ENCODE measurements around the gene TAS2R13.

The TAS2R13 gene

GRCh38 chr12:10891937-10892336 is 17.4 kb downstream of the TAS2R13 start:
- no peak for TF ChIP-seq CTCF (conservative IDR thresholded peaks at IDR 0.05; ENCODE audit: control insufficient read depth, insufficient read depth, low read depth, low read length)
- no peak for DNase-seq (ENCODE audit: low read depth)
- no peak overlapping the region for H3K4me3 ChIP-seq (ENCODE audit: control insufficient read depth, low read depth, low read length)

GRCh38 chr12:10889226-10889625 is 20.1 kb downstream of the TAS2R13 start:
- TF ChIP-seq CTCF (conservative IDR thresholded peaks at IDR 0.05; ENCODE audit: control insufficient read depth, insufficient read depth, low read depth, low read length): no peak
- DNase-seq (ENCODE audit: low read depth): no peak
- no peak overlapping the region for H3K4me3 ChIP-seq (ENCODE audit: control insufficient read depth, low read depth, low read length)

- no peak for DNase-seq (ENCODE audit: low read depth)
- no peak within 1 kb of the TSS for H3K4me3 ChIP-seq (ENCODE audit: control insufficient read depth, low read depth, low read length)
- TF ChIP-seq CTCF (conservative IDR thresholded peaks at IDR 0.05; ENCODE audit: control insufficient read depth, insufficient read depth, low read depth, low read length): no peak
These were observed 25.2 kb downstream of the TAS2R13 start, which contains the start of gene PRH1 for GRCh38 chr12:10884086-10884725. Gene PRH1 (minus strand): TSS chr12:10884255. CDS start chr12:10884217, 38 bp downstream.

- no peak overlapping the region for H3K4me3 ChIP-seq (ENCODE audit: control insufficient read depth, low read depth, low read length)
- DNase-seq (ENCODE audit: low read depth): no peak
- no peak for TF ChIP-seq CTCF (conservative IDR thresholded peaks at IDR 0.05; ENCODE audit: control insufficient read depth, insufficient read depth, low read depth, low read length)
These were observed 36.0 kb downstream of the TAS2R13 start for GRCh38 chr12:10873378-10873777.

- no peak overlapping the region for H3K4me3 ChIP-seq (ENCODE audit: control insufficient read depth, low read depth, low read length)
- TF ChIP-seq CTCF (conservative IDR thresholded peaks at IDR 0.05; ENCODE audit: control insufficient read depth, insufficient read depth, low read depth, low read length): no peak
- peak; percentile 12 for DNase-seq (ENCODE audit: low read depth)
These were observed 42.0 kb downstream of the TAS2R13 start for GRCh38 chr12:10867381-10867780.

GRCh38 chr12:10863512-10864218 is 45.7 kb downstream of the TAS2R13 start:
- H3K4me3 ChIP-seq (ENCODE audit: control insufficient read depth, low read depth, low read length): no peak overlapping the region
- DNase-seq (ENCODE audit: low read depth): no peak
- no peak for TF ChIP-seq CTCF (conservative IDR thresholded peaks at IDR 0.05; ENCODE audit: control insufficient read depth, insufficient read depth, low read depth, low read length)
